PC-9 (cell line): ENCODE data around the gene NRXN2.

Experiments
- EZH2 ChIP-seq: fragments of 200-600 bp; sonication (generic); IDR thresholded peaks from 2 replicates; pipeline ENCODE4 v1.8.0; 2017; ENCODE audit warnings: antibody characterized with exemption, low read depth
- TF ChIP-seq, protein P1 (sequence below): fragments of 200-600 bp; sonication (generic); conservative IDR thresholded peaks from 2 replicates; pipeline ENCODE4 v1.6.1; 2017; ENCODE audit warnings: mixed run types, antibody characterized with exemption, mild to moderate bottlenecking, moderate library complexity

- TF ChIP-seq, protein P1, sequence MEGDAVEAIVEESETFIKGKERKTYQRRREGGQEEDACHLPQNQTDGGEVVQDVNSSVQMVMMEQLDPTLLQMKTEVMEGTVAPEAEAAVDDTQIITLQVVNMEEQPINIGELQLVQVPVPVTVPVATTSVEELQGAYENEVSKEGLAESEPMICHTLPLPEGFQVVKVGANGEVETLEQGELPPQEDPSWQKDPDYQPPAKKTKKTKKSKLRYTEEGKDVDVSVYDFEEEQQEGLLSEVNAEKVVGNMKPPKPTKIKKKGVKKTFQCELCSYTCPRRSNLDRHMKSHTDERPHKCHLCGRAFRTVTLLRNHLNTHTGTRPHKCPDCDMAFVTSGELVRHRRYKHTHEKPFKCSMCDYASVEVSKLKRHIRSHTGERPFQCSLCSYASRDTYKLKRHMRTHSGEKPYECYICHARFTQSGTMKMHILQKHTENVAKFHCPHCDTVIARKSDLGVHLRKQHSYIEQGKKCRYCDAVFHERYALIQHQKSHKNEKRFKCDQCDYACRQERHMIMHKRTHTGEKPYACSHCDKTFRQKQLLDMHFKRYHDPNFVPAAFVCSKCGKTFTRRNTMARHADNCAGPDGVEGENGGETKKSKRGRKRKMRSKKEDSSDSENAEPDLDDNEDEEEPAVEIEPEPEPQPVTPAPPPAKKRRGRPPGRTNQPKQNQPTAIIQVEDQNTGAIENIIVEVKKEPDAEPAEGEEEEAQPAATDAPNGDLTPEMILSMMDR: no peak
- TF ChIP-seq EZH2: no peak
Observed at GRCh38 chr11:64658265-64658664, 64.7 kb downstream of the NRXN2 start.
